Panc1 (cell line): Measurements from ENCODE around the gene CDH13. TPM values are rescaled to one million over a fixed set of nuclear protein-coding genes. Genes with fewer than 3 reads are reported as not detected.

Experiments
- ATAC-seq: fragments of 200-7000 bp; cut with Tn5 transposase; 2 replicates; pipeline ENCODE4 v1.9.1; 2020; ENCODE audit warnings: mild to moderate bottlenecking, moderate library complexity
- BruUV-seq: library from RNA; stranded (reverse); fragments of 400-500 nt; replicated peaks from 2 replicates; lab custom pipeline; 2021; lab: Mats Ljungman, UMichigan
- CTCF ChIA-PET: fragments of 300-600 bp; sonication (Branson Sonifier 250); formaldehyde crosslinking; loops from one replicate; lab custom pipeline; 2022; ENCODE audit warnings: antibody characterized with exemption; lab: Charles Lee
- POLR2A ChIA-PET: fragments of 300-600 bp; sonication (Branson Sonifier 250); formaldehyde crosslinking; loops from one replicate; lab custom pipeline; 2022; ENCODE audit warnings: antibody characterized with exemption; lab: Charles Lee
- DNase-seq: peaks from one replicate; pipeline ENCODE4 v3.0.0-alpha.2; 2010; ENCODE audit warnings: low read depth, low spot score
- H3K27ac ChIP-seq: 2 replicates; pipeline ENCODE4 v1.5.1; 2011; ENCODE audit warnings: mild to moderate bottlenecking, low read length, inconsistent platforms
- H3K27me3 ChIP-seq: fragments of 200-500 bp; sonication (Bioruptor generic); 2 replicates; pipeline ENCODE4 v1.6.0; 2014; ENCODE audit warnings: low read length, inconsistent platforms; ENCODE audit not compliant: control insufficient read depth, insufficient read depth
- H3K36me3 ChIP-seq: fragments of 200-500 bp; sonication (Bioruptor generic); 2 replicates; pipeline ENCODE4 v1.5.1; 2014; ENCODE audit warnings: inconsistent platforms, mild to moderate bottlenecking, low read length, moderate library complexity; ENCODE audit not compliant: control insufficient read depth, insufficient read depth
- H3K4me1 ChIP-seq: 2 replicates; pipeline ENCODE4 v1.5.1; 2011; ENCODE audit warnings: inconsistent platforms, mild to moderate bottlenecking, low read length, moderate library complexity; ENCODE audit not compliant: control insufficient read depth, insufficient read depth
- H3K4me3 ChIP-seq, 2 experiments: 2 replicates each; pipeline ENCODE4 v1.5.1; 2011 to 2012; ENCODE audit warnings: low read depth in 2 of 2, low read length in 2 of 2, mild to moderate bottlenecking in 2 of 2, inconsistent platforms in 1 of 2, moderate library complexity in 1 of 2
- H3K9me3 ChIP-seq: fragments of 200-500 bp; sonication (Bioruptor generic); 2 replicates; pipeline ENCODE4 v1.5.1; 2014; ENCODE audit warnings: low read depth, mild to moderate bottlenecking, inconsistent platforms, low read length, moderate library complexity; ENCODE audit not compliant: control insufficient read depth, insufficient read depth
- CTCF ChIP-seq: fragments of 450-650 bp; IDR thresholded peaks from 2 replicates; pipeline ENCODE4 v1.5.1; 2017; ENCODE audit warnings: mild to moderate bottlenecking
- POLR2AphosphoS5 ChIP-seq: IDR thresholded peaks from 2 replicates; pipeline ENCODE4 v1.6.1; 2012; ENCODE audit warnings: mild to moderate bottlenecking, low read depth, low read length, moderate library complexity
- REST ChIP-seq, 2 experiments: IDR thresholded peaks; 2 replicates each; pipeline ENCODE4 v1.6.1; 2011 to 2012; ENCODE audit warnings: low read depth in 2 of 2, control low read depth in 1 of 2, low read length in 1 of 2, mild to moderate bottlenecking in 1 of 2, moderate library complexity in 1 of 2; ENCODE audit not compliant: insufficient read depth in 1 of 2
- SIN3A ChIP-seq: IDR thresholded peaks from 2 replicates; pipeline ENCODE4 v1.6.1; 2012; ENCODE audit warnings: low read depth, mild to moderate bottlenecking, low read length, moderate library complexity, borderline replicate concordance; ENCODE audit not compliant: insufficient read depth
- TCF7L2 ChIP-seq: IDR thresholded peaks from 2 replicates; pipeline ENCODE4 v1.6.1; 2011; ENCODE audit warnings: mild to moderate bottlenecking, low read depth, low read length, inconsistent platforms
- in situ Hi-C: cut with HindIII; loops from 2 replicates; pipeline ENCODE4 v1.10.0; 2016; ENCODE audit warnings: low sequenced_read_pairs, low pct_unique_long_range_greater_than_20kb
- intact Hi-C: fragments of 100-400 bp; cut with micrococcal nuclease; formaldehyde crosslinking; loops from one replicate; pipeline ENCODE4 v1.10.0; 2022; ENCODE audit not compliant: unreplicated experiment
- total RNA-seq: library from RNA; stranded (reverse); gene quantifications from one replicate; pipeline ENCODE4 v1.2.1, GENCODE V29; 2021; ENCODE audit not compliant: unreplicated experiment

CDH13 gene
- total RNA-seq, 1 experiment from 2014 or later, result not detected

- Histone ChIP-seq H3K27ac (no peak overlapping the region), H3K36me3 (no peaks in the 10 kb centered on the region), H3K4me3 (no peak overlapping the region), H3K27me3 (no peaks in the 10 kb centered on the region; the same call in 1 of the 2 replicates), H3K4me1 (no peaks in the 10 kb centered on the region), H3K9me3 (no peaks in the 10 kb centered on the region)
- intact Hi-C loops (no loop called here), in situ Hi-C loops (no loop called here)
- CTCF ChIA-PET, result no interaction called here
- POLR2A ChIA-PET, result no interaction called here
- TF ChIP-seq POLR2AphosphoS5, result no peak
- TF ChIP-seq SIN3A, result no peak
- no peak for TF ChIP-seq CTCF
- TF ChIP-seq TCF7L2, result no peak
- no peak for TF ChIP-seq REST (IDR thresholded peaks at IDR 0.05; ENCODE audit: insufficient read depth in 1 of 2, low read depth in 2 of 2, low read length in 1 of 2)
- no peak for ATAC-seq
- DNase-seq, result no peak
- no TSS peak for BruUV-seq
Observed at GRCh38 chr16:83449861-83450260, 823.1 kb downstream of the CDH13 start.

- BruUV-seq, result no TSS peak
- CTCF ChIA-PET, result no interaction called here
- DNase-seq (no peak), ATAC-seq (no peak)
- no peak overlapping the region for H3K27ac ChIP-seq
- in situ Hi-C loops, result no loop called here
- POLR2A ChIA-PET, result no interaction called here
- no peak overlapping the region for H3K4me3 ChIP-seq
- TF ChIP-seq REST (IDR thresholded peaks at IDR 0.05; ENCODE audit: insufficient read depth in 1 of 2, low read depth in 2 of 2, low read length in 1 of 2), result no peak
- no peak for TF ChIP-seq TCF7L2
- TF ChIP-seq SIN3A, result no peak
- no peak for TF ChIP-seq POLR2AphosphoS5
- no peak for TF ChIP-seq CTCF
- H3K27me3 ChIP-seq, result no peaks in the 10 kb centered on the region; the same call in 1 of the 2 replicates
- intact Hi-C loops, result no loop called here
- H3K36me3 ChIP-seq, result no peaks in the 10 kb centered on the region
- no peaks in the 10 kb centered on the region for H3K4me1 ChIP-seq
- no peaks in the 10 kb centered on the region for H3K9me3 ChIP-seq
Observed at GRCh38 chr16:83453977-83454376, 827.2 kb downstream of the CDH13 start.
